ENCODE data around the gene CDC37.

CDC37 gene

DNA sequence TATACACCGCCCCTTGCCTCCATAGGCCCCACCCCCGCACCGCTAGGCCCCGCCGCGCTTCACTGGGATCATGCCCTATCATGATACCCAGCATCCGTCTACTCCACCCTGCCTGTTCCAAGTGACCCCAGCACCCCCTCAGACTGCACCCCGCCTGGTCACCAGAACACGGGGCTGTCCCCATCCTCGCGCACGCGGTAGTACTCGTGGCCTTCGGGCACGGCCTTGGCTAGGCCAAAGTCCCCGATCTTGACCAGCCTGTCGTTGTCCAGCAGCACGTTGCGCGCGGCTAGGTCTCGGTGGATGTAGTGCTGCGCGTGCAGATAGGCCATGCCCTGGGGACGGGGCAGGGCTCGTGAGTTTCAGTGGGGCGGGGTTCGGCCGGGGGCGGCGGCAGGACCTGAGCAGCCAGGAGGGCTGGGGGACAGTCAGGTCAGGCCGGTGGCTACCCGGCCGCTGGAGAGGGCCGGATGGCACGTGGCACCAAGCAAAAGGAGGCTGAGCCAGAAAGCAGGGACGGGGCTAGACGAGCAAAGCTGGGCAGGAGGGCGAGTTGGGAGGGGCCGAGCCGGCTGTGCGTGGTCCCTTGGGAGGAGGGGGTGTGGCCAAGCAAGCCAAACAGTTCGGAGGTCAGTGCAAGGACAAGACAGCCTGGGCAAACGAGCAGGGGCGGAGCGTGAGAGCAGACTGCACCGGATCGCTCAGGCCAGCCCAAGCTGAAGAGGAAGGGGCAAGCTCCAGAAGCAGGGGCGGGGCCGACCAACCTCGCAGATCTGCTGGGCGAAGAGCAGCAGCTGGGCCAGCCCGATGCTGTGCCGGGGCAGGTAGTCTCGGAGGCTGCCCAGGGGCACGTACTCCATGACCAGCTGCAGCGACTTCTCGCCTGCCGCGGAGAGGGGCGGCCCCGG is 50.3 kb downstream of the CDC37 start:
- no peak for DNase-seq

DNA sequence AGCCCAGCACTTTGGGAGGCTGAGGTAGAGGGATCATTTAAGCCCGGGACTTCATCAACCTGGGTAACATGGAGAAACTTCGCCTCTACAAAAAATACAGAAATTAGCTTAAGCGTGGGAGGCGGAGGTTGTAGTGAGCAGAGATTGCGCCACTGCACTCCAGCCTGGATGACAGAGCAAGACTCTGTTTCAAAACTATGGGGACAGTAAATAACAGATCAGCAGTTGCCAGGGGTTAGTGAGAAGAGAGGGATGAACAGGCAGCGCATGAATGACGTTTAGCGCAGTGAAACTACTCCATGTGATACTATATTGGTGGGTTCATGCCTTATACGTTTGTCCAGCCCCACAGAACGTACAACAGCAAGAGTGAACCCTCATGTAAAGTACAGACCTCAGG is 56.8 kb downstream of the CDC37 start:
- DNase-seq, result no peak

DNA sequence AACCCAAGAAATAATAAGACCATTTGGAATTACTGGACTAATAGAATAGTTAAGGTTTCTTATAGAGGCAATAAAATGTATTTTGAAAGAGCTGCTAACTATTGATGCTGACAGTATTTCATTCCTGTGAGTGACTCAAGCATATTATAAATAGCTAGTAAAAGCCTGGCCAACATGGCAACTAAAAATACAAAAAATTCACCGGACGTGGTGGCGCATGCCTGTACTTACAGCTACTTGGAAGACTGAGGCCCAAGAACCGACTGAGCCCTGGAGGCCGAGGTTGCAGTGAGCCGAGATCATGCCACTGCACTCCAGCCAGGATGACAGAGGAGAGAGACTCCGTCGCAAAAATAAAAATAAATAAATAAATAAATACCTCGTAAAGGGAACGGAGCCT is 58.6 kb downstream of the CDC37 start:
- DNase-seq, result no peak

DNA sequence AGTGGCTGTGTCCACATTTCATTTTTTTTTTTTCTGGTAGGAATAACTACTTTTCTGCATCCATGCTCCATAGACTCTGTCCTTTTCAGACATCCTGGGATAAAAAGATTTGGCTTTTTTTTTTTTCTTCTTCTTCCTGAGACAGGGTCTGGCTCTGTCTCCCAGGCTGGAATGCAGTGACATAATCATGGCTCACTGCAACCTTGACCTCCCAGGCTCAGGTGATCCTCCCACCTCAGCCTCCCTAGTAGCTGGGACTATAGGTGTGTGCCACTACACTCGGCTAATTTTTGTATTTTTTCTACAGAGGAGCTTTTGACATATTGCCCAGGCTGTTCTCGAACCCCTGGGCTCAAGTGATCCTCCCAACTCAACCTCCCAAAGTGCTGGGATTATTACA is 59.8 kb downstream of the CDC37 start:
- DNase-seq, result no peak

All from CD4-positive, alpha-beta T cell treated with Interleukin-6 for 4 hours (primary cell).